Measurements from ENCODE around the gene PJA1.
A peak's percentile ranks its signal among the peaks of the same experiment; 100 is the strongest.

The PJA1 gene, protein sequence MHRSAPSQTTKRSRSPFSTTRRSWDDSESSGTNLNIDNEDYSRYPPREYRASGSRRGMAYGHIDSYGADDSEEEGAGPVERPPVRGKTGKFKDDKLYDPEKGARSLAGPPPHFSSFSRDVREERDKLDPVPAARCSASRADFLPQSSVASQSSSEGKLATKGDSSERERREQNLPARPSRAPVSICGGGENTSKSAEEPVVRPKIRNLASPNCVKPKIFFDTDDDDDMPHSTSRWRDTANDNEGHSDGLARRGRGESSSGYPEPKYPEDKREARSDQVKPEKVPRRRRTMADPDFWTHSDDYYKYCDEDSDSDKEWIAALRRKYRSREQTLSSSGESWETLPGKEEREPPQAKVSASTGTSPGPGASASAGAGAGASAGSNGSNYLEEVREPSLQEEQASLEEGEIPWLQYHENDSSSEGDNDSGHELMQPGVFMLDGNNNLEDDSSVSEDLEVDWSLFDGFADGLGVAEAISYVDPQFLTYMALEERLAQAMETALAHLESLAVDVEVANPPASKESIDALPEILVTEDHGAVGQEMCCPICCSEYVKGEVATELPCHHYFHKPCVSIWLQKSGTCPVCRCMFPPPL

DNA sequence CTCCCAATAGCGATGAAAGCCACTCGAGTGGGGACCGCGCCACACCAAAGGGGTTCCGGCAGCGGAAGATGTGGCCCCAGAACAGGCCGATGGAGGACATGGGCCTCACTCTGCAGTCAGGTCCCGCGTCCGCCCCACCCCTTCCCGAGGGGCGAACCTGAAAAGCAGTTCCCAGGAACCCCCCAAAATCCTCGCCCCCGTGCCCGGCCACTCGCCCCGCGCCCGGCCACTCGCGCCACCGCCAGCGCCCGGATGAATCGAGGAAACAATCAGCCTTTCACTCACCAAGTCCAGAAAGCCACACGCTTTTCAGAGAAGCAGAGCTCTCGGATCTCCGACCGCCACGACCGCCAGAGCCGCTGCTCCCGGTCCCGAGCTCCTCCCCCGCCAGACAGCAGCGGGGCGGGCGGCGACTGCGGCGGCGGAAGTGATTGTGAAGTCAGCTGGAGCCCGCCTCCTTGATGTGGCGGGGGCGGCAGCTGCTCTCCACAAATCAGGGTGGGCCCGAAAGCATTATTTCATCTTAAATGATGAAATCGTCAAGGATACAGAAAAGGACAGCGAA, at the start of gene PJA1:
TSS of gene PJA1 (minus strand) at position 367 of the 565 bp plus-strand sequence. CDS start 2,380 bp downstream, outside the sequence.
- DNase-seq, result peak; percentile 62

DNA sequence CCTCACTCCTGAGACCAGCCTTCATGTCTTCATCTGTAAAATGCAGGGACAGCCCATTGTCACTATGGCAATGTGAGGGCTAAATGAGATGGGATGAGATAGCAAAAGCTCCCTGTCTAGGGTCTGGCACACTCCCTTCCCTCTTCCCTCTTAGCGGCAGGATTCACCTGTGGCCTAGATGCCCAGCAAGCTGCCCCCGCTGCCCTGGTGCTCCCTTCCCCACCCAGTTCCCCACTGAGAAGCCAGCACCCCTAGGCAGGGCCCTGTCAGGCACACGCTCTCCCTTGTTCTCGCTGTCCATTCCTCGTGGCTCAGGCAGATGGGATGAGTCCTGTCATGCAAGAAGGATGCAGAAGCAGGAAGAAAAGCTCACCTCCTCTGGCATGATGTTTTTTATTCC, 49.2 kb upstream of the PJA1 start:
- no peak for DNase-seq

DNA sequence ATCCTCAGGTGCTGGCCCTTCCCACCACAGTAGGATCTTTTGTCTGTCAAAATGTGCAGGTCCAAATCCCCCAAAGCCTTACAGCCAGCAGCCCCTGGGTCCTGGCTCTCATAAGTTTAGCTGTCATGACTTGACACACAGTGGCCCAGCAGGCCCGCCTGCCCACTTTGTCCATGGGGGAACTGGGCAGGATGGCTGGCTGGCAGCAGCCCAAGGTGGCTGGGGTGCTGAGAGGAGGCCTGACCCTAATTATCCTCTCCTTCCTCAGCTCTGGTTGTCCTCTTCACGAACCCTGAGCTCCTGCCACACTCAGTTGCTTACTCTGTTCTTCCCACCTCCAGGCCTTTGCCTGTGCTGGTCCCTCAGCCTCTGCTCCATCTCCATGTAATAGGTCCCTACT, 46.4 kb upstream of the PJA1 start:
- DNase-seq, result no peak

GRCh38 chrX:69210581-69210980, 45.3 kb upstream of the PJA1 start:
- DNase-seq, result no peak

DNA sequence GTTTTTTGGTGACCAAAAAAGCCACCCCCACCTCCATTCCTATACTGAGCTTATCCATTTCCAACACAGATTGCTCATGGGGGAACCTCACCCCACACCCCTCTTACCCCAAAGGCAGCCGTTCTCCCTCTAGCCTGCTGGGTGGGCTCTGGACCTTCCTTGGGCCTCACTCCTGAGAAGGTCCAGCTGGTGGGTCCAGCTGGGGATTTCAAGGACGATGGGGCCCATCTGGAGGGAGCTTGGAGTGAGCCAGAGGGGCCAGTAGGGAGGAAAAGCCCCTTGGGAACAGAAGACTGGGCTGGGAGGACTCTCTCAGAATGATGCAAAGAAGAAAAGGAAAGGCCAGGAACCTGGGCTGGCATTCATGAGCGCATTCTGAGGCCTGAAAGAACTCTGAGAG, 42.0 kb upstream of the PJA1 start:
- DNase-seq, result no peak

- no peak for DNase-seq
Measured at GRCh38 chrX:69203638-69204037, 38.4 kb upstream of the PJA1 start.

DNA sequence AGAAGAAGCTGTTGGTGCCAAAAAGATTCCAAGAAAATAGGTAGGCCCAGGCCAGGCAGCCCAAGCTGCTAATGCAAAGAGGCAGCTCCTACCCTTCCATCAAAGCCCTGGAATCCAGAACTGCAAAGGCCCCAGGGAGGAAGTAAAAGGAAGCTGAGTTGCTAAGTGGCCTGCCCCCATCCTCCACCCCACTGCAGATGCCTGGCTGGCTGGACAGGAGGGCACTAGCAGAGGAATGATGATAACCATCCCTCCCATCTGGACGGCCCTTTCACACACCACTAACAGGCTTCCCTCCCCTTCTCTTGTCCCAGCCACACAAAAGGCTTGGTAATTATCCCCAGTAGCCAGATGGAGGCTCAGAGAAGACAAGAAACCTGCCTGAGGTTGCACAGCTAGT, 32.4 kb upstream of the PJA1 start:
- no peak for DNase-seq

- no peak for DNase-seq
Measured at GRCh38 chrX:69196666-69197065, 31.4 kb upstream of the PJA1 start.

- DNase-seq, result no peak
Measured at GRCh38 chrX:69195810-69196209, 30.6 kb upstream of the PJA1 start.

- no peak for DNase-seq
Measured at GRCh38 chrX:69195192-69195591, 29.9 kb upstream of the PJA1 start.

GRCh38 chrX:69192603-69193002, 27.4 kb upstream of the PJA1 start:
- DNase-seq, result no peak

DNA sequence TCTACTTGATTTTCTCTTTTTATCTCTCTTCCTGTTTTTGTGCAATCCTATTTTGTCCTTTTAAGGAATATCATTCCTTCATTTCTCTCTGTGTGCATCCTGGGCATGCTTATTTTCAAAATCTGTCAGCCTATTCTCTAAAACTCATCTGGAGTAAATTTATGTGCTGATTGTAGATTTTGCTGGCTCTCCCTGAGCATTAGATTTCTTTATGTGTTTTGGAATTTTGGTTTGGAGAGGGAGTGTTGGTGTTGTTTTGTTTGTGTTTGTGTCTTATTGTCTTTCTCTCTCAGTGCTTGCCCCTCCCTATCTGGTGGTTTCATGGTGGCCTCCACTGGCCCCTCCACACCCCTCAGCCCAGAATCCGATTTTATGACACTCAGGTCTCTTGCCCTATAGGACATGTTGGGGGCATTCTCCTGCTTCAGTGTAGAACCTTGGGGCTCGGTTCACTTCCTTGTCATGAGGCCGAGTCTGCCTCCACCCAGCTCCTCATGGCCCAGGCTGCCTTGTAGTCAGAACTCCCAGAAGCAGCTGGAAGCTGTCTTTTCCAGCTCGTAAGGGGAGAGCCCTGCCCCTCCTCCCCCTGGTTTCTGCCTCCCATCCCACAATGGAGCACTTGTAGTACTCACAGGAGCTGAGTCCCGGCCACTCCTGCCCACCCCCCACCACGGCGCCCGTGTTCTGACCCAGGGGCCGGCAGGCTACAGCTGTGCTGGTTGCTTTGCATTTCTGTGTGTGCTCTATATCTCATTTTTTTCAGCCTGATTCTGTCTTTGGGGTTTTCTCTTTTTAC, 24.5 kb upstream of the PJA1 start:
- DNase-seq, result no peak

DNA sequence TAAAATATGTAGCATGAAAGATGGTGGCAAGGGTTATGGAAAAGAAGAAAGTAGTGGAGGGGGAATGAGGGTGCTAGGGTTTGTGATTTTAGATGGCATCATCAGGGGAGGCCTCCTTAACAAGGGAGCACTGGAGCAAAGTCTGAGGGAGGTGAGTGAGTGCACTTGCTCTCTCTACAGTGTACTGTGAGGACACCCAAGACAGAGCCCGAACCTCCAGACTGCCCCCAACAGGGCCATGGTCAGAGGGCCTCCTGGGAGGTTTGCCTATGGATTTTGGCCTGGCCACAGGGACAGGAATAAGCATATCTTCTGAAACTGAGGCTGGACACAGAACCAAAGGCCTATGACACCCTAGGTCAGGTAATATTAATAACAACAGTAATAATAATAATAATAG, 21.4 kb upstream of the PJA1 start:
- DNase-seq, result no peak

DNA sequence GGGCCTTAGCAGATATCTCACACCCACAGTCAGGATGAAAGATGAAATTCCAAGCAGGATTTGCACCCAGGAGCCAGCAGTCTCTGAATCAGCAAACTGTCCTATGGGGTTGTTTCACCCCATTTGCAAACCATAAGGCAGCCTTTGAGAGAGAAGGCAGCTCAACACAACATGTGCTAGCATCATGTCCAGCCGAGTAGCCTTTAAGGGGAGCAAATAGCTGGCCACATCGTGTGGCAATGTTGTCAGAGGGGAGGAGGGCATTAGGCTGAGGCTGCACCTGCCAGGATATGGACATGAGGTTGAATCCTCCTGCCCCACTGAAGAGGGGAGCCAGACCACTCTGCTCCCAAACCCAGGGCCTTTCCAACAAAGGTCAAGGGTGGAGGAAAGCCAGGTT, 20.6 kb upstream of the PJA1 start:
- DNase-seq, result no peak

DNA sequence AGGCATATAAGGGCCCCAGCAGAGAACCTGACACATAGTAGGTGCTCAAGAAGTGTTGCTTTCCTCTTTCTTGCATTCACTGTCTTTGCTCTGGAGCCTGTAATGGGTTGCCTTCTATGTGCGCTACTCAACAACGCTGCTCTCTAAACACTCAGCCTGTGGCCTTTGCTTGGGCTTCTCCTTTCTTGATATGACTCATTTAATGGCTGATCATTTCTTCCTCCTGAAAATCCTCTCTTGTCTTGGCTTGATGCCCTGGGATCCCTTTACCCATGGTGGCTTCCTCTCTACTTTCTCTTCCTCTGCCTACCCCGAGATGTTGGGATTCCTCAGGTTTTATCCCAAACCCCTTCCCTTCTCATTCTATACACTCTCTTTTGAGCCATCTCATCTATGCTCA, 19.9 kb upstream of the PJA1 start:
- no peak for DNase-seq

GRCh38 chrX:69182818-69183380, 17.6 kb upstream of the PJA1 start:
- no peak for DNase-seq

GRCh38 chrX:69179380-69179911, 14.2 kb upstream of the PJA1 start:
- DNase-seq, result peak; percentile 85

- DNase-seq, result no peak
Measured at GRCh38 chrX:69178592-69178991, 13.3 kb upstream of the PJA1 start.

DNA sequence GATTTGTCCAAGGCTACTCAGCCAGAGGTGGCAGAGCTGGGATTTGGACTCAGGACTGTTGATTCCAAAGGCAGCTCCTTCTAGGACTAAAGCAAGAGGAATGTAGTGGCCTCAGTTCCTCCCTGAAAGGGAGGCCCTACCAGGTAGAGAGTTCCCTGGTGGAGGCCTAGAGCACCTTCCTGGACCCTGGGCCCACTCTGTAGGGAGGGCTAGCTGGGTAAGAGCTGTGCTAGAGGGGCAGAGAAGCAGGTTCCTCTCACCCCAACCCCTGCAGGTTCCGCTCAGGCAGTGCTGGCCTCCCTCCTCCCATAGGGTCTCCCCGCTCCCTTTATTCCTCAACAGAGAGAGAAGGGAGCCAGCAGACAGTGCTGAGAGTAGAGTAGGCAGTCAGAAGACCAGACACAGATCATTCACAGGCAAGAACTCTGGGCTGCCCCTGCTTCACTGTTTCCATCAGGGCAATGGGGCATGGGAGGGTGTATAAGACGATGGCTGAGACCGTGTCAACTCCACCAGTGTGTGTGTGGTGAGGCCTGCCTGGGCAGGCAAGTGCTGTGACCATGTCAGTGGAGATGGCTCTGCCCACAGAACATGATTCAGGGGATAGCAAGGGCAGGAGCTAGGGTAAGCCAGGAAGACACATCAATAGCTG, 12.4 kb upstream of the PJA1 start:
- no peak for DNase-seq

GRCh38 chrX:69176053-69176452, 10.8 kb upstream of the PJA1 start:
- no peak for DNase-seq

- no peak for DNase-seq
Measured at GRCh38 chrX:69173906-69174305, 8.7 kb upstream of the PJA1 start.

- no peak for DNase-seq
Measured at GRCh38 chrX:69172937-69173336, 7.7 kb upstream of the PJA1 start.
